ENCODE measurements around the gene ESYT1.
"Not testable (repeated sequence)": the region's sequence is repeated elsewhere in the genome, so short reads cannot be mapped to it uniquely, and the experiment has no call there.

- TF ChIP-seq, protein P1, sequence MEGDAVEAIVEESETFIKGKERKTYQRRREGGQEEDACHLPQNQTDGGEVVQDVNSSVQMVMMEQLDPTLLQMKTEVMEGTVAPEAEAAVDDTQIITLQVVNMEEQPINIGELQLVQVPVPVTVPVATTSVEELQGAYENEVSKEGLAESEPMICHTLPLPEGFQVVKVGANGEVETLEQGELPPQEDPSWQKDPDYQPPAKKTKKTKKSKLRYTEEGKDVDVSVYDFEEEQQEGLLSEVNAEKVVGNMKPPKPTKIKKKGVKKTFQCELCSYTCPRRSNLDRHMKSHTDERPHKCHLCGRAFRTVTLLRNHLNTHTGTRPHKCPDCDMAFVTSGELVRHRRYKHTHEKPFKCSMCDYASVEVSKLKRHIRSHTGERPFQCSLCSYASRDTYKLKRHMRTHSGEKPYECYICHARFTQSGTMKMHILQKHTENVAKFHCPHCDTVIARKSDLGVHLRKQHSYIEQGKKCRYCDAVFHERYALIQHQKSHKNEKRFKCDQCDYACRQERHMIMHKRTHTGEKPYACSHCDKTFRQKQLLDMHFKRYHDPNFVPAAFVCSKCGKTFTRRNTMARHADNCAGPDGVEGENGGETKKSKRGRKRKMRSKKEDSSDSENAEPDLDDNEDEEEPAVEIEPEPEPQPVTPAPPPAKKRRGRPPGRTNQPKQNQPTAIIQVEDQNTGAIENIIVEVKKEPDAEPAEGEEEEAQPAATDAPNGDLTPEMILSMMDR (IDR thresholded peaks at IDR 0.05), result not testable (repeated sequence)
- TF ChIP-seq POLR2A, EP300, POLR2AphosphoS5 (IDR thresholded peaks at IDR 0.05): not testable (repeated sequence)
Measured at GRCh38 chr12:56156464-56157200, 28.6 kb downstream of the ESYT1 start.
